Measurements from ENCODE around the gene EXOC3L4. TPM values are rescaled to one million over a fixed set of nuclear protein-coding genes. Genes with fewer than 3 reads are reported as not detected.

Gene EXOC3L4
- total and polyA plus RNA-seq, 9 of the 15 experiments (the other 6 are each of a cell fraction or from before 2014, with no cell fraction given): 0.10 to 6.7 (median 0.98) TPM; not detected in 1

GRCh38 chr14:103127861-103128598 lies 33.5 kb downstream of the EXOC3L4 start (continued):
- TF ChIP-seq THRAP3 (IDR thresholded peaks at IDR 0.05; ENCODE audit: borderline replicate concordance) (no peak), SIX5 (IDR thresholded peaks at IDR 0.05; ENCODE audit: borderline replicate concordance in 1 of 2, insufficient read depth in 1 of 2, low read depth in 1 of 2, low read length in 2 of 2) (no peak), SNIP1 (IDR thresholded peaks at IDR 0.05; ENCODE audit: low read depth) (no peak), FOXP1 (CRISPR knock-in tag; IDR thresholded peaks at IDR 0.05) (no peak), MCM5 (IDR thresholded peaks at IDR 0.05; ENCODE audit: low read depth) (no peak), TCF15 (CRISPR knock-in tag; IDR thresholded peaks at IDR 0.05) (no peak)

GRCh38 chr14:103128631-103129300 lies 34.2 kb downstream of the EXOC3L4 start:
- in situ Hi-C loops (cut with MboI): no loop called here
- no peak overlapping the region for H3K27ac ChIP-seq (ENCODE audit: extremely low read depth, low read depth, low read length)
- H3K4me3 ChIP-seq: no peak overlapping the region
- no peaks in the 10 kb centered on the region for H3K27me3 ChIP-seq (ENCODE audit: control insufficient read depth in 2 of 2, insufficient read depth in 2 of 2, low read length in 2 of 2)
- BruUV-seq (replicated peaks): no TSS peak
- FAIRE-seq: no peak
- POLR2A ChIA-PET: interaction anchor here (0.6 to 1.1 kb wide), 4 partner anchors 29 to 205 kb away, joined by 3 read pairs; partner anchors contain the start of gene EIF5
- 86% methylated on average over 7 of the region's 13 CpGs for WGBS (ENCODE audit: insufficient coverage, low coverage, missing lambda C conversion rate)
- H3K79me2 ChIP-seq (ENCODE audit: control insufficient read depth, insufficient read depth, low read length): peaks cover 17% of the 10 kb centered on the region
- no peak for TF ChIP-seq HDAC2 (IDR thresholded peaks at IDR 0.05)
- TF ChIP-seq IRF9 (tag; IDR thresholded peaks at IDR 0.05): no peak
- TF ChIP-seq KDM5B (IDR thresholded peaks at IDR 0.05; ENCODE audit: insufficient replicate concordance, low read depth, low read length): no peak
- no peak for TF ChIP-seq PRDM10 (IDR thresholded peaks at IDR 0.05; ENCODE audit: partially characterized antibody)
- CTCF ChIA-PET (ENCODE audit: low intra/inter-chr PET ratio): no interaction called here
- ATAC-seq: no peak
- intact Hi-C loops (cut with micrococcal nuclease): no loop called here
- no peaks in the 10 kb centered on the region for H3K9me3 ChIP-seq (replicated peaks; ENCODE audit: control insufficient read depth, insufficient read depth, low read depth, low read length)
- H3K4me1 ChIP-seq (replicated peaks in 1 of 2; ENCODE audit: control insufficient read depth in 2 of 2, insufficient read depth in 2 of 2, low read length in 2 of 2): peaks cover 0 to 54% of the 10 kb centered on the region in 2 experiments; a peak in 4 of 5 replicates
- H3K4me2 ChIP-seq (ENCODE audit: insufficient read depth, low read length): no peak overlapping the region
- DNase-seq (ENCODE audit: extremely low read depth in 1 of 4, low spot score in 3 of 4): no peak
- H3K36me3 ChIP-seq (ENCODE audit: control insufficient read depth, insufficient read depth, low read length): peaks cover 60% of the 10 kb centered on the region; the same call in 2 of the 3 replicates
- H2AFZ ChIP-seq (ENCODE audit: low read depth, low read length): no peak overlapping the region
- no peaks in the 10 kb centered on the region for H4K20me1 ChIP-seq (replicated peaks; ENCODE audit: control insufficient read depth, insufficient read depth, low read length)
- H3K9ac ChIP-seq (ENCODE audit: insufficient read depth in 1 of 2, low read depth in 2 of 2, low read length in 2 of 2): no peak overlapping the region; a peak in 1 of 4 replicates
- no peaks in the 10 kb centered on the region for H3K9me1 ChIP-seq (ENCODE audit: control insufficient read depth, insufficient read depth, low read length)
